Gastrocnemius medialis (tissue), 4 donors: ENCODE data around the gene PLD5.

Source experiments
- CTCF ChIP-seq, 5 experiments: fragments of 450-650 bp in 3 of 5; fragments of 200-600 bp in 2 of 5; sonication (generic) in 2 of 5; IDR thresholded peaks in 4 of 5; conservative IDR thresholded peaks in 1 of 5; 1 replicate in 4 of 5; 2 replicates in 1 of 5; pipeline ENCODE4 v1.5.1; 2016 to 2019; ENCODE audit warnings: antibody characterized with exemption in 5 of 5, mild to moderate bottlenecking in 3 of 5, moderate library complexity in 3 of 5
- POLR2A ChIP-seq, 2 donors: fragments of 450-650 bp; IDR thresholded peaks; one replicate each; pipeline ENCODE4 v1.6.1; 2017; ENCODE audit warnings: antibody characterized with exemption in 2 of 2, mild to moderate bottlenecking in 2 of 2, moderate library complexity in 2 of 2

- TF ChIP-seq CTCF (IDR thresholded peaks at IDR 0.05 in 4 of 5, conservative IDR thresholded peaks at IDR 0.05 in 1 of 5): no peak
- no peak for TF ChIP-seq POLR2A (IDR thresholded peaks at IDR 0.05)
These were observed 338.8 kb downstream of the PLD5 start for GRCh38 chr1:242185731-242186130.
